Measurements from ENCODE around the gene CTTN.

CTTN gene

DNA sequence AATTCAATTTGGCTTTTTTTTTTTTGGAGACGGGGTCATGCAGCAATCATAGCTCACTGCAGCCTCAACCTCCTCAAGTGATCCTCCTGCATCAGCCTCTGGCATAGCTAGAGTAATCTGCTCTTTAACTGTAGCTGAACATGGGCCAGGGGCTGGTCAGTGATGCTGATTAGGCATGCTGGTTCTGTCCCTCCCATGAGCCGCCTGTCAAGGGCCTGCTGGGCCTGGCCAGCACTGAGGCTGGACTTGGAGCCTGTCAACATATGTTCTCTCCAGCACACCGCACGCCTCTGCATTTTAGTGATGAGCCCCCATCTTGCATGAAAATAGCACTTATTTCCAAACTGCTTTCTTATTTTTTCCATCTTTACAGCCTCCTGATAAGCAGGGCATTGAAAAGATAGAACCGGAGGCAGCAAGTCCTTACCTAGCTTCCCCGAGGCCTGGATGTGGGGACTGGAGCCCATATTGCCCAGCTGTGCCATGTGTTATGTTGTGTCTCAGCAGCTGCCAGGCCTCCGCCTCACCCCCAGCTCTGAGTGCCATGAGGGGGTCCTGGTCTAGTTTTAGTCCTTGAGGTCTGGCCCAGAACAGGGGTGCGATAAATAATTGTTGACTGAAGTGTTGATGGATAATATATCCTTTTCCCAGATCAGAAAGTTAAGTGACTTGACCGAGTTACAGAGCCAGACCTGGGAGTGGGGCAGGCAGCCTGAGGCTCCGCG lies 80.0 kb downstream of the CTTN start:
- DNase-seq: no peak

DNA sequence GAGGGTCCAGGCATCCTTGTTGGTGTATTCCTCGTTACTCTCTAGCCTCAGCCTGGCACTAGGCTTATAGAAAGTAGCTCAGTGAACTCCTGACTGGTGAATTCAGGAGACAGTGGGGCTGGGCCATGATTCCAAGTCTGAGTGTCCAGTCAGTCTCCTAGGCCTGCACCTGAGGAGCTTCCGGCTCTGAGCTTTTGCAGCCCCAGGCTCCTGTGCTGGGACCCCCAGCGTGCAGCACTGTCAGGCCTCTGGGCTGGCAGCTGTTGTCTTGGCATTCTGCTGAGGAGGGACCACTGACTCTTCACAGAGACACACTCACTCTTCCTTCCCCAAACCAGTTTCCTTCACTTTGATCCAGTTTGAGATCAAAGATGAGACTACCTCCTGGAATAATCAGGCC lies 82.4 kb downstream of the CTTN start:
- no peak for DNase-seq

DNA sequence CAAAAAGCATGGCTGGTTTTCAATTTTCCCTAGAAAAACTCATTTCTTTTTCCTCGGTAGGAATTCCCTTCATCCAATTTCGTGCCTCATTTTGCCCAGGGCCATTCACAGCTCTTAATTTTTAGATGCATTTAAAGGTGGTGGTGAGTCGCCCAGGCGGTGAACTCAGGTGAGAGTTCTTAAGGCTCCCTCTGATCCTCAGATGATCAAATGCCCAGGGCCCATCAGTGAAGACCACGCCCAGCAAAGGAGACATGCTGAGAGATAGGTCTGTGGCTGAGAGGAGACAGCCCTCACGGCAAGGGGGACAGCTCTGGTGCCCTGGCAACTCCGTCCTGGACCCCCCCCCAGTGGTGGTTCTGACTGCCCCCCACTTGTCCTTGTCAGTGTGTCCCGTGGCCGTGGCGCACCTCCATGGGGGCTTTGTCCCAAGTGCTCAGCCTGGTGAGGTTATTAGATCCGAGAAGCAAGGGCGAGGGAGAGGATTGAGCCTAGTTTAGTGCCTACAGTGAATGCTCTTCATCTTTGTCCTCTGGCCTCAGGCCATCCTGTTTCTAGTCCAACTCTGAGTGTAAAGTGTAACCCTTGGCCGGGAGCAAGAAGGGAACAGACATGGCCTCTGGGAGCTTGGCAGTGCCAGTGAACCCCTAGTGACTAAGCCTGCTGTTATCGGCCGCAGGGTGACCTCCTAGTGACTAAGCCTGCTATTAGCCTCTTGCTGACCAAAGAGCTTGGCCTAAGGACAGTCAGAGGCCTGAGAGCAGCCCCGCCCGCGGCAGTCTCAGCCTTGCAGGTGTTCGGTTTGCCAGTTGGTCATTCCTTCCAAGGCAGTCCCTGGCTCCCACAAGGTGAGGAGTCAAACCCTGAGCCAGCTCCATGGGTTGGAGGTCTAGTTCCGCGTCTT lies 83.5 kb downstream of the CTTN start:
- DNase-seq: no peak

DNA sequence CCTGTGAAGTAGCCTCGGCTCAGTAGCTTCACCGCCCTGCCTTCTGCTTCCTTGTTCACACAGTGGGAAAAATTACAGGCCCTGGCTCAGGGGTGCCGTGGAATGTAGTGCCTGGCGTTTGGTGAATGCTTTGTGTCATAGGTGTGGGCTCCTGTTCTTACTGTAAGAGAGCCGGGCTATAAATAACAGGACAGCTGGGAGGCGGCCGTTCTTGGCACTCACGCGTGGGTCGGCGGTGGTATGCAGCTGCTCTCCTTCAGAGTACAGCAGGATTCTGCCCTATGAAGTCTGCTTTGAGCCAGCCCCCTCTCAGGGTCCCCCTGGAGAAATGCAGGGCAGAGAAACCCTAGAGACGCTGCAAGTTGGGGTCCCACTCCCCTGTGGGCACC lies 84.2 kb downstream of the CTTN start:
- no peak for DNase-seq

DNA sequence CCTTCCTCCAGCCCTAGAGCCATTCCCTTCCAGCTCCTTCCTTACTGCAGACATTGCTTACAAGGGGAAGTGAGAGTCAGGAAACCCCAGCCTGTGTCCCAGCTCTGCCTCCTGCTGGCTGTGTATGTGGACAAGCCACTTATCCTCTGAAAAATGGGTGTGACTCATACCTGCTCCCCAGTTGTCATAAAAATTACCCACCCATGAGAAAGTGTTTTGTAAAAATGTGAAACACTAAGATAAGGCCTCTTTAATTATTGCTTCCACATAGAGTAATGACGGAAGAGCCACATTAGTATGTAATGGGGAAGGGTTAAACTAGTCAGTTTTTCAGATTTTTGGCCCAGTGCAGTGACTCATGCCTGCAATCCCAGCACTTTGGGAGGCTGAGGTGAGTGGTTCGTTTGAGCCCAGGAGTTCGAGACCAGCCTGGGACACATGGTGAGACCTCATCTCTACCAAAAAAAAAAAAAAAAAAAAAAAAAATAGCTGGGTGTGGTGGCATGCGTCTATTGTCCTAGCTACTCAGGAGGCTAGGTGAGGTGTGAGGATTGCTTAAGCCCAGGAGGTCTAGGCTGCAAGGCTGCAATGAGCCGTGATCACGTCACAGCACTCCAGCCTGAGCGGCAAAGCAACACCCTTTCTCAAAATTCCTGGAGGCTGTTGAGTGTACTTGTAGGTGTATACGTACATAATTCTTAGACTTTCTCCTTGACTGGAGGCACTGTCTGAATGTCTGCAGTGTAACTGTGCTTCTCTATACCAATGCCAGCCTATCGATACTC lies 84.9 kb downstream of the CTTN start:
- DNase-seq: no peak

DNA sequence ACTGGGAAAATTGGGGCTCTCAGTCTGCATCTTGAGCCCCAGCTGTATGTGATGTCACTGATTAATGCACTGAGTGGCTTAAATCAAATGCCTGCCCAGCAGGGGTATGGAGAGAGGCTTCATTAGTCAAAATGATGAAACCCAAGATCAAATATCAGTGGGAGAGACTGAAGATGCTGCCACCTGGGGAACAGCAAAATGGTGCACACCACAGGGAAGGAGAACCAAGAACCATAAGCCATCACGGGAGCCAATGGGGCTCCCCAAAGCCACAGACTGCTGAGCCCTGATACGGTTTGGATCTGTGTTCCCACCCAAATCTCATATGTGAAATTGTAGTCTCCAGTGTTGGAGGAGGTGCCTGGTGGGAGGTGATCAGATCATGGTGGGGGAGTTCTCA lies 85.6 kb downstream of the CTTN start:
- no peak for DNase-seq

DNA sequence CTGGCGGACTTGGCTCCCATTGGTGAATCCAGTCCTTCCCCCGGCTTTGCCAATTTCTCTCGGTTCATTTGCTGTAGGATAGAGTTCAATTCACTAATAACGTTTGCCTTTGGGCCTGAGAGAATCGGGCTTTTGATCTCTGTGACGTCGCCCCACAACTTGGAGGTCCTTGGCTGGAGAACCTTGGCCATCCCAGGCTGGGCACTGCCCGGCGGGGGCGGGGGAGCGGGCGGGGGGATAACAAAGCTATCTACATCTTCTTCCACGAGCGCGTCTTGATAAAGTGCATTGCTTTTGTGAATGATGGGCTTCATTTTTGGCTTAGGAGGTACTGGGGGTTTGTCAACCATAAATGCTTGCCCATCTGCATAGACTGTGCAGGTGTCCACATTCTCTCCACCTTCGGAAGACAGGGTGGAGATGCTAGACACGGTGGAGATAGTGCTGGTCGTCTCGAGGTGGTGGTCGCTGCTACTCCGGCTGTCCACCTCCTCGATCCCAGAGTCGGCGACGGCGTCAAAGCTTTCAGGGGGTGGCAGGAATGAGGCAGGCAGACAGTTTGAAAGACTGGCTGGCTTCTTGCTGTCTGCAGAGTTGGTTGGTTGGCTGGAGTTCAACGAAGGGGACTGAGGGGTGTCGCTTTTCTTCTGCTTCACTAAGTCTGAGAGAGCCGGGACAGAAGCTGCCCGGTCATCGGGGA lies 87.1 kb downstream of the CTTN start:
- DNase-seq: no peak

DNA sequence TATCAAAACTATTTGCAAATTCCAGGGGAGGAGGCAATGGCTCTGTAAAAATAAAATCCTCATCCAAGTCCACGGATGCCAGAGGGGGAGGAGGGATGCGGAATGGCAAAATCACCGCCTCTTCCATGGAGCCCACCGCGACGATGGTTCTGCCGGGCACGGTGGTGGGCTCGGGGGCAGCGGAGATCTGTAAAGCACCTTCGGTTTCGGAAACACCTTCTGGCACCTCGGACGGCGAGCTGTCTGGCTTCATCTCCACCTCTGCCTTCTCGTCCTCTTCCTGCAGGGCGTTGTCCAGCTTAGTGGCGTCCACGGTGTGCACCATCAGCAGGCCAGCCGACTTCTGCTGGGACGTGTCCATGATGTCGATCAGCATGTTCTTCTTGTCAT lies 87.7 kb downstream of the CTTN start:
- DNase-seq: no peak

Data from activated T-cell treated with anti-CD3 and anti-CD28 coated beads, Interleukin-2, amount 50 U/mL, for 1 hour (primary cell).